Lower leg skin (tissue), 4 donors: ENCODE results near the gene RAB14. TPM values are rescaled to one million over a fixed set of nuclear protein-coding genes. Genes with fewer than 3 reads are reported as not detected.

Experiments
- DNase-seq, 2 donors: peaks; one replicate each; pipeline ENCODE4 v3.0.0-alpha.2; 2019; ENCODE audit warnings: low spot score in 2 of 2
- H3K4me3 ChIP-seq: fragments of 200-600 bp; sonication (generic); 2 replicates; pipeline ENCODE4 v1.5.1; 2017; ENCODE audit warnings: mild to moderate bottlenecking, low read depth; ENCODE audit not compliant: poor library complexity, severe bottlenecking
- CTCF ChIP-seq, 3 donors: fragments of 450-650 bp; IDR thresholded peaks; one replicate each; pipeline ENCODE4 v1.5.1; 2016; ENCODE audit warnings: antibody characterized with exemption in 3 of 3, mild to moderate bottlenecking in 3 of 3, moderate library complexity in 2 of 3
- POLR2A ChIP-seq, 2 donors: fragments of 450-650 bp; IDR thresholded peaks; one replicate each; pipeline ENCODE4 v1.6.1; 2016 to 2017; ENCODE audit warnings: antibody characterized with exemption in 2 of 2, mild to moderate bottlenecking in 1 of 2, moderate library complexity in 1 of 2
- WGBS, 2 donors: methylation state at CpG; one replicate each; pipeline ENCODE4 v1.1.5; 2018; 5-methylcytosine and 5-hydroxymethylcytosine counted together
- intact Hi-C: fragments of 100-400 bp; cut with DNase I; formaldehyde crosslinking; loops from one replicate; pipeline ENCODE4 v1.15.0; 2023; ENCODE audit warnings: low total_unique reads
- total RNA-seq, 4 donors: library from RNA; depleted of rRNA; stranded (reverse); fragments of >200 nt; gene quantifications; one replicate each; pipeline ENCODE4 v1.1.0, GENCODE V29; 2016

Gene RAB14
- total RNA-seq, 4 donors from 2014 or later = 43.9 to 50.8 (median 49.6) TPM

- WGBS, 2 donors = 35 to 55% methylated on average over 2 of the region's 2 CpGs
- peak in 1 of 2 donors; percentile 29 for DNase-seq
- no peak overlapping the region for H3K4me3 ChIP-seq
- TF ChIP-seq POLR2A (IDR thresholded peaks at IDR 0.05) (no peak), CTCF (IDR thresholded peaks at IDR 0.05) (no peak)
- intact Hi-C loops = no loop called here
Measured at GRCh38 chr9:121156263-121156731, 45.4 kb downstream of the RAB14 start.

- intact Hi-C loops = no loop called here
Measured at GRCh38 chr9:121154782-121155181, 46.9 kb downstream of the RAB14 start.

GRCh38 chr9:121153642-121154041 lies 48.0 kb downstream of the RAB14 start:
- no peak for DNase-seq
- whole genome bisulfite sequencing, 2 donors = 35 to 58% methylated on average over 1 of the region's 1 CpG
- no peak overlapping the region for H3K4me3 ChIP-seq
- intact Hi-C loops = no loop called here
- TF ChIP-seq POLR2A (IDR thresholded peaks at IDR 0.05) (no peak), CTCF (IDR thresholded peaks at IDR 0.05) (no peak)

More at GRCh38 chr9:121154782-121155181, 46.9 kb downstream of the RAB14 start:
- TF ChIP-seq POLR2A (IDR thresholded peaks at IDR 0.05) (no peak), CTCF (IDR thresholded peaks at IDR 0.05) (no peak)
- H3K4me3 ChIP-seq = no peak overlapping the region
- no peak for DNase-seq
- 86 to 90% methylated on average over 6 of the region's 6 CpGs for WGBS, 2 donors

- no peak overlapping the region for H3K4me3 ChIP-seq
- TF ChIP-seq CTCF (IDR thresholded peaks at IDR 0.05) (no peak), POLR2A (IDR thresholded peaks at IDR 0.05) (no peak)
- intact Hi-C loops = no loop called here
- WGBS, 2 donors = 70 to 75% methylated on average over 2 of the region's 2 CpGs
- DNase-seq = no peak
Measured at GRCh38 chr9:121150188-121150587, 51.5 kb downstream of the RAB14 start.

GRCh38 chr9:121144482-121144881 lies 57.2 kb downstream of the RAB14 start:
- intact Hi-C loops = no loop called here
- TF ChIP-seq CTCF (IDR thresholded peaks at IDR 0.05) (no peak), POLR2A (IDR thresholded peaks at IDR 0.05) (no peak)
- DNase-seq = no peak
- no peak overlapping the region for H3K4me3 ChIP-seq
- 77 to 88% methylated on average over 2 of the region's 2 CpGs for WGBS, 2 donors

GRCh38 chr9:121143771-121144170 lies 57.9 kb downstream of the RAB14 start:
- WGBS, 2 donors = 94 to 96% methylated on average over 2 of the region's 2 CpGs
- intact Hi-C loops = no loop called here
- DNase-seq = no peak
- TF ChIP-seq CTCF (IDR thresholded peaks at IDR 0.05) (no peak), POLR2A (IDR thresholded peaks at IDR 0.05) (no peak)
- H3K4me3 ChIP-seq = no peak overlapping the region
